ENCODE measurements around the gene TTC1. TPM values are rescaled to one million over a fixed set of nuclear protein-coding genes. Genes with fewer than 3 reads are reported as not detected.

The TTC1 gene
- total and polyA plus RNA-seq, 9 of the 15 experiments (the other 6 are each of a cell fraction or from before 2014, with no cell fraction given) = 51.9 to 173 (median 87.7) TPM

GRCh38 chr5:160049099-160049498 lies 40.2 kb downstream of the TTC1 start (continued):
- TF ChIP-seq DPF2 (IDR thresholded peaks at IDR 0.05) (no peak), ID3 (CRISPR knock-in tag; IDR thresholded peaks at IDR 0.05) (no peak), ID3 (tag; IDR thresholded peaks at IDR 0.05) (no peak), ZC3H4 (CRISPR knock-in tag; IDR thresholded peaks at IDR 0.05; ENCODE audit: borderline replicate concordance) (no peak), ILK (tag; IDR thresholded peaks at IDR 0.05; ENCODE audit: borderline replicate concordance, low read depth) (no peak), ETV6 (IDR thresholded peaks at IDR 0.05; ENCODE audit: borderline replicate concordance in 1 of 2, low read depth in 2 of 2, low read length in 1 of 2) (no peak), ETV6 (CRISPR knock-in tag; IDR thresholded peaks at IDR 0.05; ENCODE audit: borderline replicate concordance) (no peak), HOXB6 (CRISPR knock-in tag; IDR thresholded peaks at IDR 0.05; ENCODE audit: borderline replicate concordance) (no peak), XRCC3 (IDR thresholded peaks at IDR 0.05) (no peak), E2F8 (IDR thresholded peaks at IDR 0.05; ENCODE audit: low read depth, partially characterized antibody) (no peak)

All from K562 (cell line).